HUES64 (cell line): ENCODE measurements around the gene TAF5L.
A peak's percentile ranks its signal among the peaks of the same experiment; 100 is the strongest.

Source experiments
- H3K27ac ChIP-seq: 2 replicates; pipeline ENCODE4 v1.7.0; 2013; ENCODE audit warnings: low read depth, low read length, inconsistent platforms
- H3K27me3 ChIP-seq: 2 replicates; pipeline ENCODE4 v1.6.1; 2013; ENCODE audit warnings: mild to moderate bottlenecking, low read length; ENCODE audit not compliant: insufficient read depth
- H3K36me3 ChIP-seq: 2 replicates; pipeline ENCODE4 v1.6.1; 2013; ENCODE audit warnings: mild to moderate bottlenecking, low read length; ENCODE audit not compliant: insufficient read depth
- H3K4me1 ChIP-seq: 2 replicates; pipeline ENCODE4 v1.6.1; 2013; ENCODE audit warnings: mild to moderate bottlenecking, low read length, moderate library complexity; ENCODE audit not compliant: insufficient read depth
- H3K4me3 ChIP-seq: 2 replicates; pipeline ENCODE4 v1.5.1; 2013; ENCODE audit warnings: mild to moderate bottlenecking, low read length, moderate library complexity
- H3K9ac ChIP-seq: 2 replicates; pipeline ENCODE4 v1.6.1; 2013; ENCODE audit warnings: mild to moderate bottlenecking, low read depth, low read length
- H3K9me3 ChIP-seq: 2 replicates; pipeline ENCODE4 v1.6.1; 2013; ENCODE audit warnings: low read depth, low read length; ENCODE audit not compliant: insufficient read depth
- WGBS: fragments of 150-250, 120-280 bp; methylation state at CpG from one replicate; pipeline ENCODE4 v1.1.7; 2013; ENCODE audit warnings: missing lambda C conversion rate; 5-methylcytosine and 5-hydroxymethylcytosine counted together

Gene TAF5L

GRCh38 chr1:229642376-229642775 is 16.5 kb upstream of the TAF5L start:
- 92% methylated on average over 5 of the region's 5 CpGs for WGBS
- H3K36me3 ChIP-seq, result peaks cover 92% of the 10 kb centered on the region

GRCh38 chr1:229641306-229641705 is 15.4 kb upstream of the TAF5L start:
- Histone ChIP-seq H3K27me3 (no peaks in the 10 kb centered on the region), H3K27ac (no peak overlapping the region), H3K36me3 (peaks cover 92% of the 10 kb centered on the region), H3K4me1 (no peaks in the 10 kb centered on the region), H3K9me3 (no peaks in the 10 kb centered on the region), H3K4me3 (no peak overlapping the region), H3K9ac (no peak overlapping the region)
- WGBS, result 95% methylated on average over 3 of the region's 3 CpGs

More at GRCh38 chr1:229642376-229642775, 16.5 kb upstream of the TAF5L start:
- Histone ChIP-seq H3K4me3 (no peak overlapping the region), H3K4me1 (no peaks in the 10 kb centered on the region), H3K27me3 (no peaks in the 10 kb centered on the region), H3K27ac (no peak overlapping the region), H3K9ac (no peak overlapping the region), H3K9me3 (no peaks in the 10 kb centered on the region)

- no peaks in the 10 kb centered on the region for H3K4me1 ChIP-seq
- H3K27me3 ChIP-seq, result no peaks in the 10 kb centered on the region
- peaks cover 92% of the 10 kb centered on the region for H3K36me3 ChIP-seq
- no peak overlapping the region for H3K4me3 ChIP-seq
- 94% methylated on average over 12 of the region's 12 CpGs for WGBS
- no peaks in the 10 kb centered on the region for H3K9me3 ChIP-seq
- no peak overlapping the region for H3K27ac ChIP-seq
- H3K9ac ChIP-seq, result no peak overlapping the region
Measured at GRCh38 chr1:229640455-229640854, 14.5 kb upstream of the TAF5L start.

GRCh38 chr1:229637746-229638145 is 11.8 kb upstream of the TAF5L start:
- Histone ChIP-seq H3K4me1 (no peaks in the 10 kb centered on the region), H3K36me3 (peaks cover 91% of the 10 kb centered on the region), H3K9ac (no peak overlapping the region), H3K27me3 (no peaks in the 10 kb centered on the region), H3K4me3 (no peak overlapping the region), H3K27ac (no peak overlapping the region), H3K9me3 (no peaks in the 10 kb centered on the region)
- 97% methylated on average over 12 of the region's 12 CpGs for WGBS

GRCh38 chr1:229636042-229636441 is 10.1 kb upstream of the TAF5L start:
- WGBS, result 94% methylated on average over 9 of the region's 9 CpGs
- no peak overlapping the region for H3K9ac ChIP-seq
- H3K4me1 ChIP-seq, result no peaks in the 10 kb centered on the region
- no peaks in the 10 kb centered on the region for H3K9me3 ChIP-seq
- peaks cover 91% of the 10 kb centered on the region for H3K36me3 ChIP-seq
- no peaks in the 10 kb centered on the region for H3K27me3 ChIP-seq
- no peak overlapping the region for H3K27ac ChIP-seq
- H3K4me3 ChIP-seq, result no peak overlapping the region

GRCh38 chr1:229631966-229632365 is 6.0 kb upstream of the TAF5L start:
- Histone ChIP-seq H3K27ac (no peak overlapping the region), H3K27me3 (no peaks in the 10 kb centered on the region), H3K36me3 (peaks cover 78% of the 10 kb centered on the region), H3K4me1 (peaks cover 4% of the 10 kb centered on the region; the same call in 1 of the 2 replicates), H3K9me3 (no peaks in the 10 kb centered on the region), H3K9ac (no peak overlapping the region), H3K4me3 (no peak overlapping the region)
- 97% methylated on average over 2 of the region's 6 CpGs for WGBS

- no peaks in the 10 kb centered on the region for H3K9me3 ChIP-seq
- WGBS, result 100% methylated on average over 2 of the region's 3 CpGs
- no peak overlapping the region for H3K4me3 ChIP-seq
- H3K9ac ChIP-seq, result no peak overlapping the region
- H3K27me3 ChIP-seq, result no peaks in the 10 kb centered on the region
- H3K4me1 ChIP-seq, result peaks cover 4% of the 10 kb centered on the region; the same call in 1 of the 2 replicates
- no peak overlapping the region for H3K27ac ChIP-seq
- H3K36me3 ChIP-seq, result peaks cover 69% of the 10 kb centered on the region
Measured at GRCh38 chr1:229631148-229631547, 5.2 kb upstream of the TAF5L start.

- WGBS, result 93% methylated on average over 2 of the region's 2 CpGs
- Histone ChIP-seq H3K4me1 (peaks cover 9% of the 10 kb centered on the region; the same call in 1 of the 2 replicates), H3K9ac (no peak overlapping the region), H3K36me3 (peaks cover 51% of the 10 kb centered on the region), H3K27me3 (no peaks in the 10 kb centered on the region), H3K9me3 (no peaks in the 10 kb centered on the region), H3K4me3 (no peak overlapping the region), H3K27ac (no peak overlapping the region)
Measured at GRCh38 chr1:229629261-229629660, 3.3 kb upstream of the TAF5L start.

GRCh38 chr1:229627003-229627402 is 1.1 kb upstream of the TAF5L start:
- H3K9me3 ChIP-seq, result no peaks in the 10 kb centered on the region
- H3K4me3 ChIP-seq, result peak overlapping the region; percentile 96
- H3K27ac ChIP-seq, result no peak overlapping the region
- H3K36me3 ChIP-seq, result peaks cover 30% of the 10 kb centered on the region
- peak overlapping the region; percentile 89 for H3K9ac ChIP-seq
- 5% methylated on average over 3 of the region's 4 CpGs for WGBS
- no peaks in the 10 kb centered on the region for H3K27me3 ChIP-seq
- H3K4me1 ChIP-seq, result peaks cover 15% of the 10 kb centered on the region

GRCh38 chr1:229625071-229625914 is 629 bp downstream of the TAF5L start:
- WGBS, result under 1% methylated on average over 65 of the region's 86 CpGs
- H3K4me3 ChIP-seq, result peak overlapping the region; percentile 99
- no peaks in the 10 kb centered on the region for H3K27me3 ChIP-seq
- peak overlapping the region; percentile 83; the same call in 1 of the 2 replicates for H3K27ac ChIP-seq
- H3K9ac ChIP-seq, result peak overlapping the region; percentile 75
- H3K36me3 ChIP-seq, result peaks cover 20% of the 10 kb centered on the region
- no peaks in the 10 kb centered on the region for H3K9me3 ChIP-seq
- peaks cover 15% of the 10 kb centered on the region for H3K4me1 ChIP-seq

- H3K9me3 ChIP-seq, result no peaks in the 10 kb centered on the region
- H3K4me1 ChIP-seq, result peaks cover 20% of the 10 kb centered on the region
- 51% methylated on average over 9 of the region's 9 CpGs for WGBS
- H3K4me3 ChIP-seq, result peak overlapping the region; percentile 99
- peak overlapping the region; percentile 75; the same call in 1 of the 2 replicates for H3K9ac ChIP-seq
- no peaks in the 10 kb centered on the region for H3K27me3 ChIP-seq
- peaks cover 13% of the 10 kb centered on the region for H3K36me3 ChIP-seq
- no peak overlapping the region for H3K27ac ChIP-seq
Measured at GRCh38 chr1:229624521-229625070, 1.3 kb downstream of the TAF5L start.
